ENCODE results near the gene UMODL1.

The UMODL1 gene

DNA sequence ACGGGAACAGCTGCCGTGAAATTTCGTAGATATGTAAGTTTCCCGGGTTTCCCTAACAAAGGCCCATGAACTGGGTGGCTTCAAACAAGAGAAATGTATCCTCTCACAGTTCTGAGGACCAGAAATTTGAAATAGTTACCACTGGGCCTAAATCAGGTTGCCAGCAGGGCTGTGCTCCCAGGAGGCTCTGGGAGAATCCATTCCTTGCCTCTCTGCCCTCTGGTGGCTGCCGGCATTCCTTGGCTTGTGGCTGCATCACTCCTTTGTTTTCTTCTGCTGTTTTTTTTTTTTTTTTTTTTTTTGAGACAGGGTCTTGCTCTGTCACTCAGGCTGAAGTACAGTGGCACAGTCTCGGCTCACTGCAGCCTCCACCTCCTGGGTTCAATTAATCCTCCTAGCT, 23.7 kb downstream of the UMODL1 start:
- Mint-ChIP-seq H3K27ac (no peak overlapping the region), H3K4me1 (ENCODE audit: low read depth in 2 of 2) (peaks cover 0 to 2% of the 10 kb centered on the region in 2 donors), H3K27me3 (peaks cover 40 to 48% of the 10 kb centered on the region in 2 donors), H3K36me3 (ENCODE audit: insufficient read depth) (no peaks in the 10 kb centered on the region), H3K9me3 (peaks cover 0 to 3% of the 10 kb centered on the region in 2 donors), H3K4me3 (no peak overlapping the region)
- no peak for ATAC-seq (replicated peaks)
- DNase-seq = no peak

DNA sequence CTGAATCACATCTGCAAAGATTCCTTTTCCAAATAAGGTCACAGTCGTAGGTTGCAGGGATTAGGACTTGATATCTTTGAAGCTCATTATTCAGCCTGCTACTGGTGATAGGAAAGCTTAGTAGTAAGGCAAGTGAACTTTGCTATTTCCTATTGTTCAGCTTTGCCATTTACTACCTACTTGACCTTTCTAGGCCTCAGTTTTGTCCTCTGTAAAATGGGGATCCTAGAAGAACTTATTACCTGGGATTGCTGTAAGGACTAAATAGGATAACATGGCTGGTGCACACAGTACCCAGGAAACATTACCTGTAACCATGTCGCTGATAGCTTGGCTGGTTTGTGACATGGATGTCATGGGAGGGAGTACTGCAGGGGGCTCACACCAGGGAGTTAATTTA, 24.5 kb downstream of the UMODL1 start:
- H3K36me3 Mint-ChIP-seq (ENCODE audit: insufficient read depth) = no peaks in the 10 kb centered on the region
- H3K27me3 Mint-ChIP-seq = peaks cover 40 to 49% of the 10 kb centered on the region in 2 donors
- H3K9me3 Mint-ChIP-seq = peaks cover 0 to 3% of the 10 kb centered on the region in 2 donors

DNA sequence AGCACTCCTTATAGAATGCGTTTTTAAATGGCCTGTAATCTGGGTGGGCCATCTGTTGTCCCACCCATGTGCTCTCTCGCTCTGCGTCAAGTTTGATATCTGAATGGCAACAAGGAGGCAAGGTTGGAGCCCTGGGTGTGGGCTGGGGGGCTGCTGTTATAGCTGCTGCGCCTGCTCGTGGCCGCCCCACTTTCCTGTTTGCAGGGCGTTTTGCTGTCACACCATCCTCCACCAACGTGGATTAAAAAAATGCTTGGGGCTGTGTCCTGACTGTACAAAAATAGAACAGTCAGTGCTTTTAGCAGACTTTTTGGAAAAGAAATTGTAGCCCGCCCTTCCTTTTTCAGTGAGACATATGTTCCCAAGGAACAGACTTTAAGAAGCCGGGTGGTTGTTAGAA, 25.4 kb downstream of the UMODL1 start:
- Mint-ChIP-seq H3K9me3 (peaks cover 0 to 3% of the 10 kb centered on the region in 2 donors), H3K27me3 (peaks cover 39 to 49% of the 10 kb centered on the region in 2 donors), H3K36me3 (ENCODE audit: insufficient read depth) (no peaks in the 10 kb centered on the region), H3K4me1 (ENCODE audit: low read depth in 2 of 2) (no peaks in the 10 kb centered on the region), H3K27ac (no peak overlapping the region), H3K4me3 (no peak overlapping the region)
- DNase-seq (no peak), ATAC-seq (replicated peaks) (no peak)

More for the DNA sequence above, 24.5 kb downstream of the UMODL1 start:
- ATAC-seq (replicated peaks) = no peak
- Mint-ChIP-seq H3K4me3 (no peak overlapping the region), H3K4me1 (ENCODE audit: low read depth in 2 of 2) (peaks cover 0 to 2% of the 10 kb centered on the region in 2 donors), H3K27ac (no peak overlapping the region)
- no peak for DNase-seq

DNA sequence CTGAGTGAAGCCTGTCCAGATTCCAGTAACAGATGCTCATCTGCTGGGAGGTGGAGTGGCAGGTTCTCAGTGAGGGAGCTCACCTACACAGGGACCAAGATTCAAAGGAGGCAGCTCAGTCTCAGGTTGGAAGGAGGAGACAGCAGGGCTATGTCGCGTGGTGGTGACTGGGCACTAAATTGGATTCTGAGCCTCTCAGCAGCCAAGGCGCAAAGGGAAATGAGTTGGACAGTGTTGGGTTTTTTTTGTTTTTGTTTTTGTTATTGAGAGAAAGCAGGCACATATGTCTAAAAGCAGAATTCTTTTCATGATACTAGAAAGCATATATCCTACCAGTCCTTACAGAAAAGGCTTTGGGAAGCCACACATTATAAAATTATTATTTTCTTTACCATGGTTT, 26.2 kb downstream of the UMODL1 start:
- Mint-ChIP-seq H3K9me3 (peaks cover 0 to 3% of the 10 kb centered on the region in 2 donors), H3K4me3 (no peak overlapping the region), H3K27me3 (peaks cover 35 to 50% of the 10 kb centered on the region in 2 donors), H3K27ac (peak overlapping the region in 1 of 2 donors; percentile 63), H3K36me3 (ENCODE audit: insufficient read depth) (no peaks in the 10 kb centered on the region), H3K4me1 (ENCODE audit: low read depth in 2 of 2) (no peaks in the 10 kb centered on the region)
- ATAC-seq (replicated peaks) (no peak), DNase-seq (no peak)

DNA sequence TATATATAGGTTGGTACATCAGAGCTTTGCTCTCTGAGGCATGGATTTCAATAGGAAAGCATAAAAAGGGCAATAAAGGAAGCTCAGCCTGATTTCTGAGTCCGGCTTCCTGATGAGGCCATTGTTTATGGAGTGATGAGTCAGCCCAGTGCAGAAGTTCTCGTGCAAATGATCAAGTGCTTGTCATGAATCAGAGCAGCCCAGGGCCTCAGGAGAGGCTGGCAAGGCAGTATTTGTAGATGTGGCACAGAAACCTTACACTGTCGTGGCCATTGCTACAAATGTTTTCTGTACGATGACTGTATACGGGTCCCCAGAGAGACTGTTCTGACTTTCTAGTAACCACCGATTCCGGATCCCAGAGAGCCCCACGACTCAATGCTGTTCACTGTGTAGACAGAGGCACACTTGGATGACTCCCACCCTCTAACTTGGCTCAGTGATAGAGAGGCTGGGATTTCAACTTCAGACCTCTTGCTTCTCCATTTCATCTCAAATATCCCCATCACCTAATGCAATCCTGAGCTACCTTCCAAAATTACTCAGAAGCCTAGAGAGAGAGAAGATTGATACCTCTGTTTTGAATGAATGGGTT, 26.8 kb downstream of the UMODL1 start:
- no peak overlapping the region for H3K4me3 Mint-ChIP-seq
- H3K9me3 Mint-ChIP-seq = peaks cover 0 to 3% of the 10 kb centered on the region in 2 donors
- no peaks in the 10 kb centered on the region for H3K4me1 Mint-ChIP-seq (ENCODE audit: low read depth in 2 of 2)
- DNase-seq = no peak
- H3K27me3 Mint-ChIP-seq = peaks cover 35 to 56% of the 10 kb centered on the region in 2 donors
- no peaks in the 10 kb centered on the region for H3K36me3 Mint-ChIP-seq (ENCODE audit: insufficient read depth)
- no peak for ATAC-seq (replicated peaks)
- no peak overlapping the region for H3K27ac Mint-ChIP-seq

DNA sequence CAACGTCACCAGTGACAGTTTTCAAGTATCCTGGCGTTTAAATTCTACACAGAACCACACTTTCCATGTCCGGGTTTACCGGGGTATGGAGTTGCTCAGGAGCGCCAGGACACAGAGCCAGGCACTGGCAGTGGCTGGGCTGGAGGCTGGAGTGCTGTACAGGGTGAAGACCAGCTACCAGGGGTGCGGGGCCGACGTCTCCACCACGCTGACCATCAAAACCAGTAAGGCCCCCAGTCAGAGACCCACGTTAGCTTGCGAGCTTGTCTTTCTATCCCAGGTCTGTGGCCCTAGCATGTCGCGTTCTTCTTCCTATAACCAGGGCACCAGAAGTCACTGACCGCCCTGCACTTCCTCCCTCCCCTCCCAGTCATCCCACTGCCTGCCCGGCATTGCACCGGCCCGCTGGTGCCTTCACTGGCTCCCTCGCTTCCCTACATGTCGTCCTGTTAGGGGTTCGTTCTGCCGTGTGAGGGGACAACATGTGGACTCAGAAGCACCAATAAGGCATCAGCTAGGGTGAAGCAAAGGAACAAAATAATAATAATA, 27.9 kb downstream of the UMODL1 start:
- Mint-ChIP-seq H3K27me3 (peaks cover 30 to 67% of the 10 kb centered on the region in 2 donors), H3K36me3 (ENCODE audit: insufficient read depth) (no peaks in the 10 kb centered on the region), H3K9me3 (peaks cover 0 to 3% of the 10 kb centered on the region in 2 donors), H3K27ac (no peak overlapping the region), H3K4me1 (ENCODE audit: low read depth in 2 of 2) (no peaks in the 10 kb centered on the region), H3K4me3 (no peak overlapping the region)
- DNase-seq = no peak
- no peak for ATAC-seq (replicated peaks)

DNA sequence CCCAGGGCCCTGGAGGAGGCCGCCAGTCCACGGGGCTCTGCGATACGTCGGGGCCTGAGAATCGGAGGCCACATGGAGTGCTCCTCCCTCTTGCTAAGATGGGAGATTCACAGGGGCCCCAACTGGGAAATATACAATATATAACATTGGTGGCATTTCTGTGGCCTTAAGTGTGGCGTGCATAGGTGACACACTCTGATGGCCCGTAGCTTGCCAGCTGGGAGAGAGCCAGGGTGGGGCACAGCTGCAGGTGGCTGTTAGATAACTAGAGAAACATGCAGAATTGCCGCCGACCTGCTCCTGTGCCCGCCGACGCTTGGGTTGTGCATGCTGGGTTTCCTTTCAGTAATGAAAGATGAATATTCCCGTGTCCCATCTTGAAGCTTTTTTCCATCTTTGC, 30.1 kb downstream of the UMODL1 start:
- ATAC-seq (replicated peaks) (no peak), DNase-seq (no peak)
- peak overlapping the region in 1 of 2 donors; percentile 83 for H3K27ac Mint-ChIP-seq
- H3K9me3 Mint-ChIP-seq = no peaks in the 10 kb centered on the region
- H3K36me3 Mint-ChIP-seq (ENCODE audit: insufficient read depth) = peaks cover 4% of the 10 kb centered on the region
- no peaks in the 10 kb centered on the region for H3K4me1 Mint-ChIP-seq (ENCODE audit: low read depth in 2 of 2)
- no peak overlapping the region for H3K4me3 Mint-ChIP-seq
- peaks cover 24 to 87% of the 10 kb centered on the region in 2 donors for H3K27me3 Mint-ChIP-seq

GRCh38 chr21:42102076-42102475, 31.0 kb downstream of the UMODL1 start:
- H3K4me1 Mint-ChIP-seq (ENCODE audit: low read depth in 2 of 2) = no peaks in the 10 kb centered on the region
- no peak overlapping the region for H3K27ac Mint-ChIP-seq
- H3K9me3 Mint-ChIP-seq = no peaks in the 10 kb centered on the region
- DNase-seq (no peak), ATAC-seq (replicated peaks) (no peak)
- no peak overlapping the region for H3K4me3 Mint-ChIP-seq
- H3K36me3 Mint-ChIP-seq (ENCODE audit: insufficient read depth) = peaks cover 4% of the 10 kb centered on the region
- peaks cover 16 to 87% of the 10 kb centered on the region in 2 donors for H3K27me3 Mint-ChIP-seq

DNA sequence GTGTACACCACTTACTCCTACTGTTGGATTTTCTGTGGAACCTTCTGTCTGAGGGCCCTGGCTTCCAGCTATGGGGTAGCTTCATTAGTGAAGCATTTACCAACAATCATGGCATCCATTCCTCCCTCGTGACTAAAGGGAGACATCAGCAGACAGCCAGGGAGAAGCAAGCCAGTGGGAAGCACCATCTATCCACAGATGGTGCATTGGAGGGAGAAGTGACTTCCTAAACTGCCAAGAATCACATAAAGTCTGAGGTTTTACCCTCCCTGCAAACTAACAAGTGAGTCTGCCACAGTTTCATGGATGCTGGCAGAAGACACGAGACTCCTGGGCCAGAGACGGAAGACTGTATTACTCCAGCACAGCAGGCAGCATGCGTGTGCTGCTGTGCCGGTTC, 31.4 kb downstream of the UMODL1 start:
- no peak for ATAC-seq (replicated peaks)
- Mint-ChIP-seq H3K27ac (no peak overlapping the region), H3K36me3 (ENCODE audit: insufficient read depth) (peaks cover 4% of the 10 kb centered on the region), H3K4me1 (ENCODE audit: low read depth in 2 of 2) (no peaks in the 10 kb centered on the region), H3K9me3 (no peaks in the 10 kb centered on the region), H3K4me3 (no peak overlapping the region), H3K27me3 (peaks cover 13 to 85% of the 10 kb centered on the region in 2 donors)
- no peak for DNase-seq

DNA sequence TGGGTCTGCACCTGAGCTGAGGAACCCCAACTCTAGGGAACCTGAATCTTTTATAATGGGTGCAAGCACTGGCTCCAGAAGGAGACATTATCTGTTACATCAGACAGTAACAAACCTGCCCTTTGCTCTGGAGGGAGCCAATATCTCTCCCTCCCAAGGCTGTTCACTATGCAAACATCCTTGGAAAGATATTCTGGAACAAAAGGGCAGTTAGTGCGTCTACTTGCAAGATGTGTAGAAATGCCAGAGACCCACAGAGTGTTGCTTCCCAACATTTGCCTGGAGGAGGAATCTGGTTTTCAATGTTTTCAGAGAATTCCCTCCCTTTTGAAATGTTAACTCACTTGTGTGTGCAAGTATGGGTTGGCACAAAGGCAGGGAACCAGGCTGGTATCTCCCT, 31.9 kb downstream of the UMODL1 start:
- DNase-seq (no peak), ATAC-seq (replicated peaks) (no peak)
- Mint-ChIP-seq H3K4me3 (no peak overlapping the region), H3K4me1 (ENCODE audit: low read depth in 2 of 2) (peaks cover 0 to 2% of the 10 kb centered on the region in 2 donors), H3K27ac (no peak overlapping the region), H3K36me3 (ENCODE audit: insufficient read depth) (peaks cover 4% of the 10 kb centered on the region), H3K27me3 (peaks cover 13 to 85% of the 10 kb centered on the region in 2 donors), H3K9me3 (no peaks in the 10 kb centered on the region)

GRCh38 chr21:42103843-42104242, 32.7 kb downstream of the UMODL1 start:
- Mint-ChIP-seq H3K36me3 (ENCODE audit: insufficient read depth) (peaks cover 4% of the 10 kb centered on the region), H3K27ac (no peak overlapping the region), H3K27me3 (peaks cover 13 to 83% of the 10 kb centered on the region in 2 donors), H3K9me3 (no peaks in the 10 kb centered on the region), H3K4me3 (no peak overlapping the region), H3K4me1 (ENCODE audit: low read depth in 2 of 2) (peaks cover 0 to 6% of the 10 kb centered on the region in 2 donors)
- DNase-seq = no peak
- ATAC-seq (replicated peaks) = no peak

- no peak for DNase-seq
- Mint-ChIP-seq H3K27me3 (peaks cover 6 to 66% of the 10 kb centered on the region in 2 donors), H3K4me1 (ENCODE audit: low read depth in 2 of 2) (peaks cover 0 to 6% of the 10 kb centered on the region in 2 donors), H3K36me3 (ENCODE audit: insufficient read depth) (peaks cover 4% of the 10 kb centered on the region), H3K9me3 (no peaks in the 10 kb centered on the region), H3K4me3 (no peak overlapping the region), H3K27ac (no peak overlapping the region)
- ATAC-seq (replicated peaks) = no peak
Observed at GRCh38 chr21:42105476-42106315, 34.6 kb downstream of the UMODL1 start.

DNA sequence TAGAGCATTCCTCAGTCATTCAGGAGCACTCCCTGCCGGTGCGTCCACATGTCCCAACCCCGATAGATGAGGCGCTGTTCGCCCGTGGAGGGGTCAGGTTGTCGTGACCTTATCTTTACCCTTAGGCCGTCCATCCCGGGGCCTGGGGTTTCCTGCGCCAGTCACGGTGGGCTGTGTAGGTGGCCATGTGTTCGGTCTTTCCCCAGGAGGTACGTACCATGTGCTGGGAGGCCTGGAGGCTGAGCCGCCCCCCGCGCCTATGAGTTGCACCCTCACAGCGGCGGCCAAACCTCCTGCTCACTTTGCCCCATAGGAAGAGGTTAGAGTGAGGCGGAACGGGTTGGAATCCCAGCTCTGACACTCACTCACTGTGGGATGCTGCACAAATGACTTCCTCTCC, 35.3 kb downstream of the UMODL1 start:
- Mint-ChIP-seq H3K4me3 (no peak overlapping the region), H3K36me3 (ENCODE audit: insufficient read depth) (peaks cover 4% of the 10 kb centered on the region)

More for the DNA sequence above, 35.3 kb downstream of the UMODL1 start:
- no peak overlapping the region for H3K27ac Mint-ChIP-seq
- H3K4me1 Mint-ChIP-seq (ENCODE audit: low read depth in 2 of 2) = peaks cover 0 to 6% of the 10 kb centered on the region in 2 donors
- DNase-seq = no peak
- ATAC-seq (replicated peaks) = no peak
- H3K9me3 Mint-ChIP-seq = no peaks in the 10 kb centered on the region
- peaks cover 0 to 59% of the 10 kb centered on the region in 2 donors for H3K27me3 Mint-ChIP-seq
